T1000 (cell line): ENCODE data around the gene NUCB1.

Experiments
- DNase-seq: peaks from one replicate; lab custom pipeline; 2025; ENCODE audit warnings: mixed read lengths; lab: John Stamatoyannopoulos, UW

NUCB1 gene

GRCh38 chr19:48962849-48963165, 62.7 kb downstream of the NUCB1 start:
- DNase-seq = no peak

- DNase-seq = peak; percentile 60
Measured at GRCh38 chr19:48963371-48964204, 63.5 kb downstream of the NUCB1 start.

GRCh38 chr19:48964205-48965039, 64.3 kb downstream of the NUCB1 start:
- no peak for DNase-seq

GRCh38 chr19:48965040-48965805, 65.1 kb downstream of the NUCB1 start, which contains the start of gene FTL:
Gene FTL (plus strand): TSS chr19:48965309. CDS start chr19:48965508, 199 bp downstream.
- peak; percentile 94 for DNase-seq

- DNase-seq = peak; percentile 79
Measured at GRCh38 chr19:48965806-48966540, 65.9 kb downstream of the NUCB1 start.

- DNase-seq = no peak
Measured at GRCh38 chr19:48966541-48967345, 66.6 kb downstream of the NUCB1 start.

- no peak for DNase-seq
Measured at GRCh38 chr19:48967346-48968178, 67.5 kb downstream of the NUCB1 start.

GRCh38 chr19:48968179-48968661, 68.1 kb downstream of the NUCB1 start:
- DNase-seq = no peak

GRCh38 chr19:48968813-48969218, 68.7 kb downstream of the NUCB1 start:
- no peak for DNase-seq

- DNase-seq = no peak
Measured at GRCh38 chr19:48969276-48970138, 69.4 kb downstream of the NUCB1 start.

- no peak for DNase-seq
Measured at GRCh38 chr19:48970139-48970766, 70.1 kb downstream of the NUCB1 start.

GRCh38 chr19:48970923-48971395, 70.8 kb downstream of the NUCB1 start:
- peak; percentile 56 for DNase-seq
